GM21390 (cell line): Measurements from ENCODE around the gene PHF2.

Source experiments
- ATAC-seq: cut with Tn5 transposase; IDR thresholded peaks from one replicate; pipeline ENCODE4 v1.9.1; 2021; ENCODE audit not compliant: unreplicated experiment

Gene PHF2

GRCh38 chr9:93648836-93649235 is 72.5 kb downstream of the PHF2 start:
- no peak for ATAC-seq

GRCh38 chr9:93649610-93650261 is 73.4 kb downstream of the PHF2 start:
- no peak for ATAC-seq

DNA sequence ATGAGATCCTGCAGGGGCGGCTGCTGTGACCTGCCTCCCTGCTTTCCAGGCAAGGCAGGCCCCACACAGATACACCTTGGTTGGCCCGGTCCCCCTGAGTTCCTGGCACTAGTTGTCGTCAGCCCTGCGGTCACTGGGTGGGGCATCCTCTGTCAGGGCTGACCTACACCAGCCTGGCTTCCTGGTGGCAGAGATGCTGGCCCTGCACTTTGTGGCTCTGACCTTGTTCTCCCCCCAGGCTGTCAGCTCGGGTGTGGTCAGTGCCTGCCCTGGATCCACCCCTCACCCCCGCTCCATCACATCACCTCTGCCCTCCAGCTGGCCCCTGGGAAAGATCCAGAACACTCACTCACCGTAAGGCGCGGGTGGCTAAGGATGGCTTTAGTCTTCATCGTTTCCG is 74.1 kb downstream of the PHF2 start:
- no peak for ATAC-seq

DNA sequence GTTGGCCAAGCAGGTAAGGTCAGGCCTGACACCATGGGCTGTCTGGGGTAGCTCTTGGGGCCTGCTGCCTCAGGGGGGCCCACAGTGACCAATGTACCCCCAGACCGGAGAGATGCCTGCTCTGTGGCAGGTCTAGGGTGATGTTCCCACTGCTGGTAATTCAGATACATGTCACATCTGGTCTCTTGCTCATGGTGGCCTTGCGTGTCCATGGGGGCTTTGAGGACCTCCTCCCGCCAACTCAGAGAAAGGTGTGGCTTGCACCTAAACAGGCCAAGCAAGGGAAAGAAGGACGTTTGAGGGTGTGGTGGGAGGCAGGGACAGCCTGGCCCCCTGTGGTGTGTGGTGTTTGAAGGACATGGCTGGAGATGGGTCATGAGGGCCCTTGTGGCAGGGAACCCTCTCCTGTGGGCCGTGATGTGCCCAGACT is 75.2 kb downstream of the PHF2 start:
- ATAC-seq: no peak

DNA sequence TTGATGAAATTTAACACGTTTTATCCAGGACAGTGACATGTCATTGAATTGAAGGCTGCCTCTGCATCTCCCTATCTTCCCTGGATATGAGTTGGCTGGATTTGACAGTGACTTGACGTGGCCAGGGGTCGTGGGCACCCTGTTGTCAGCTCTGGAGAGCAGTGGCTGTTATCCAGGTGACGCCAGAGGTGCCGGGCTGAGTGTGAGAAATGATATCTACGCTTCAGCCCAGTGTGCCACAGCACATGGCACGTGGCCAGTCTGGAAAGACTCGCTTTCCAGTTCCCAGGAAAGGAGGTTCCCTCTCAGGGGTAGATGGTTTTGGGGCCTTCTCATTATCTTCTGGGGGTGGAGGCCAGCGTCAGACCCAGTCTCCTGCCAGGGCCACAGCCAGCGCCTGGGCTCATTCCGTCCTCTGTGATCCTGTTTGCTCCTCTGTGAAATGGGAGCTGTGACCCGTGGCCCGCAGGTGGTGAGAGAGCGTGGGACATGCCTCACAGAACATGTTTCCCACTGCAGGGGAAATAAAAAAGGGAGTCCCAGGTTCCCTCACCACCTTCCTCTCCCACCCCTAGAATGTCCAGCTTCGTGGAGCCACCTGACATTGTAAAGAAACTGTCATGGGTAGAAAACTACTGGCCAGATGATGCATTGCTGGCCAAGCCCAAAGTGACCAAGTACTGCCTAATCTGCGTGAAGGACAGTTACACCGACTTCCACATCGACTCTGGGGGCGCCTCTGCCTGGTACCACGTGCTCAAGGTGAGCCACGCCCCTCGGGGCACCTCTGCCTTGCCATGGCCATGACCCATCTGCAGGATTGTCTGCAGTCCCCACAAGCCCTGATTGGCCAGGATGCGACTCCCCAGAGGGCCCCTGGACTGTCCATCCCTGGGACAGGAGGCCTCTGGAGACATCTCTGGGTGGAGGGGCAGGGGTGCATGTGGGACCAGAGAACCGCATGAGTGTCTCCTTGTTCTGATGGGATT is 76.5 kb downstream of the PHF2 start:
- ATAC-seq: no peak

DNA sequence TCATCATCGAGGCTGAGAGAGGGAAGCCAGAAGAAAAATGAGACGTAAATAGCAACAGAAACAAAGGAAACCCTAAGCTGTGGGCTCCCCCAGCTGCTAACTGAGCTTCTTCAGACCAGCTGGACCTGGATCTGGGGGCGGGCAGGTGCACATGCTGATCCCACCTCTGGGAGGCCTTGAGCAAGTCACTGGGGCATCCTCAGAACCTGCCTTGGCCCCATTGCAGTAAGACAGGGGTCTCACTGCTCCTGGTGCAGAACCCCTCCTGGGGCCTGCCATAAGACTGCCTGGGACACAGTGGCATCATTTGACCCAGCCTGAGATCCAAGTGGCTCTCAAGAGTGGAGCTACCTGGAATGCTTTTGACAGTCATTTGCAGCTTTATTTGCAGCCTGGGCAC is 77.4 kb downstream of the PHF2 start:
- no peak for ATAC-seq

- no peak for ATAC-seq
Measured at GRCh38 chr9:93654351-93654961, 78.1 kb downstream of the PHF2 start.

DNA sequence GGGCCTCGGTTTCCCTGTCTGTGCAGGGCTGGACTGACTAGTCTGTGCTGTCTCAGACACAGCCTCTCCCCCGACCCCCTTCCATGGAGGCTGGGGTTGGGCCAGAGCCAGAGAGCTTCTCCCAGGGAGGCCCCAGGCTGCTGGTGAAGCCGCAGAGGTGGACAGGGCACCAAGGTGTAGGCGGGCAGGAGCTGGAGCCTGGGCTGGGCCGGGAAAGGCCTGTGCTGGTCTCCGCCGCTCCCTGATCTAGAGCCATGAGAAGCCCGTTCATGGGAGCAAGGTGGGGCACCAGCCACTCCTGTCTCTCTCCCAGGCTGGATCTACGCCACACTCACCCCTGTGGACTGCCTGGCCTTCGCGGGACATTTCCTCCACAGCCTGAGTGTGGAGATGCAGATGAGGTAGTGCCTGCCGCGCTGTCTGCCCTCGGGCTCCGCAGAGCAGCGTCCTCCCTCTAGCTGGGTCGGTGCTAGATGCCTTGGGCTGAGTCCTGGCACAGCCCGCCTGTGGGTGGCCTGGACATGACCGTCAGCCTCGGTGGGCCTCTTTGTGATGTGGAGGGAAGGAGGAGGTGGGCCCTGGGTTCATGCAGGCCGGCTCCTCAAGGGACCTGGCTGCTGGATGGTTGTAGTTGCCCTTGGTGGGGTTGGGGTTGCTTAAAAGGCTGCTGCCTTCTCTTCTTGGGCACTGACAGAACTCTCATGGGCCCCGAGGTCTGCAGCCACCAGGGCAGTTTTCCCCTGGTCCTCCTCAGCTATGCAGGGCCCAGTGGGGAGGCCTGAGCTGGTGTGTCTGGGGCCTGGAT is 79.4 kb downstream of the PHF2 start:
- no peak for ATAC-seq

DNA sequence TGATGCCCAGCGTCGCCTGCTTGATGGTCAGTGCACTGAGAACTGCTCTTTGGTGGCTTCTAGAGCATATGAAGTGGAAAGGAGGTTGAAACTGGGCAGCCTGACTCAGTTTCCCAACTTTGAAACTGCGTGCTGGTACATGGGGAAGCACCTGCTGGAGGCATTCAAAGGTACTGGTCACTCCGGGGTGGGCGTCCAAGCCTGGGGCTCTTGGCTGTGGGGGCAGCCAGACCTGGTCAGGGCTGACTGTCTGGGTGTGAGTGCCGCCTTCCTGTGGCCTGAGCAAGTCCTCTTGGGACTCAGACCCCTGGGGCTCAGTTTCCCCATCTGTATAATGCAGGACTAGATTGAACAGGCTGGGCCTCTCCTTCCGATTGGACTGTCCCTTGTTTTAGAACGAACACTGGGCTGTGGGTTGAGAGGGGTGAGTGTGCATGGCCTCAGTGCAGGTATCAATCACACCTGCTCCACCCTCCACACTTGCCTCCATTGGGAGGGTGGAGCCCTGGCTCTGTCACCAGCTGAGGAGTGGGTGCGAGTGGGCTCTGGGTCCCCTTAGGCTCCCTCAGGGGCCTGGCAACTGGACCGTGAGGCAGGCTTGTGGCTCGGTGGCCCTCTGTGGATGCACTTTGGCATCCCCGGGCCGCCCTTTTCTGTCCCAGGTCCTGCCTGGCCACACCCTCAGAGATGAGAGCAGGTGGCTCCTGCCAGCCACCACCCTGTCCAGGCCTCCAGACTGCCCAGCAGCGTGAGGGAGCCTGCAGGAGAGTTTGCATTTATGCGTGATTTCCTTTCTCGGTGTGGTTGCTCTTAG is 80.2 kb downstream of the PHF2 start:
- ATAC-seq: no peak

- no peak for ATAC-seq
Measured at GRCh38 chr9:93657331-93658111, 81.1 kb downstream of the PHF2 start.

DNA sequence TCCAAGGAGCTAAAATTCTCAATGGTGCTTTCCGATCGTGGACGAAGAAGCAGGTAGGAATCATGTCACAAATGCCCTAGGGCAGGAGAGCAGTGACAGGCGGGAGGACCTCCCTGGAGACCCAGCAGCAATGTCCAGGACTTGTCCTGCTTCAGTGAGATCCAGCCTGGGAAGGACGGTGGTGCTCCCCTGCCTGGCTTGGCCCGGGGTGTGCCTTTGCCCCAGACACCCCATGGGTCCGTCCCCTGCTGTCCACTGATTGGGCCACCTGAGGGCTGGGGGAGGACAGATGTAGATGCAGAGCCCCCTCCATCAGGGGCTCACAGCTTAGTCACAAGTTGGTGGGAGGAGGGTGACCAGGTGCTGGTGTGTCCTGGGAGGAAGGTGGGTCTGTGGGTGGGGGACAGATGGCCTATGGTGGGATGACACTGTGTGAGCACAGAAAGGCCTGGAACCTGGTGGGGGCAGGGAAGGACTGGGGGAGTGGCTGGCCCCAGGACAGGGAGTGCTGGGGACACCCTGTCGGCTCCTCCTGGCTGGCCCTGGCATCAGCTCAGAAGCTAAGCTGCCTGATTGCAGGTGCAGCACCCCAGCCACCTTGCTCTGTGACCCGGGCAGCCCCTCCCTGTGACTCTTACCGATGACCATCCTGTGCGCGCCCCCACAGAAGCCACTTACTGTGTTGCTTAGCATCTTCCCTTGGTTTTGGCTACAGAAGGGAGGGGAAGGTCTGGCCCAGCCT is 82.0 kb downstream of the PHF2 start:
- no peak for ATAC-seq

DNA sequence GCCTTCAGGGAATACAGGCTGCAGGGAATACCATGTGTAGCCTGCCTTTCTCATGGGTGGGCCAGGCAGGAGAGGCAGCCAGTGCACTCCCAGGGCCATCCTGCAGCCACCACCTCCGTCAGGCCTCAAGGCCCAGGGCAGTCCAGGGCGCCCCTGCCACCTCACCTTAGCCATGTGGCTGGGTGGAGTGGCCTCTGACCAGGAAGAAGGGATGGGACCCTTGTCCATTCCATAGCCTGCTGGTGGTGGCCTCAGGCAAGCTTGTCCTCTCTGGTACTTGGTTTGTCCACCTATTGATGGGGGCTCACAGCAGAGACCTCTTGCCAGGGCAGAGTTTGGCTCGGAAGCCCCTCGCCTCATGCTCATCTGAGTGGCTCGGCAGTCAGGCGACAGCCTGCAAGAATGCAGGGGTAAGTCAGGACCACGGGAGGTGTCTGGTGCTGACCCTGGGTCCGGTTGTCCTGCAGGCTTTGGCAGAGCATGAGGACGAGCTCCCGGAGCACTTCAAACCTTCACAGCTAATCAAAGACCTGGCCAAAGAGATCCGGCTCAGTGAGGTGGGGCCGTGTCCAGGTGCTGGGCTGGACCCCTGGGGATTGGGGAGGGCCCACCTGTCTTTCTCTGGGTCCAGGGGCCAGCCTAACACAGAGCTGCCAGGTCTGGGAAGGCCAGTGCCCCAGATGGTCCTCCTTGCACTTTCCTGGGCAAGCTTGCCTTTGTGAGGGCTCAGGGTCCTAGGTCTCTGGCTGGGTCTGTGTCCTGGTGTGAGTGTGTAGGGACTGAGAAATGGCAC is 82.9 kb downstream of the PHF2 start:
- ATAC-seq: no peak

- ATAC-seq: no peak
Measured at GRCh38 chr9:93659837-93660177, 83.4 kb downstream of the PHF2 start.

- no peak for ATAC-seq
Measured at GRCh38 chr9:93660352-93661046, 84.1 kb downstream of the PHF2 start.

DNA sequence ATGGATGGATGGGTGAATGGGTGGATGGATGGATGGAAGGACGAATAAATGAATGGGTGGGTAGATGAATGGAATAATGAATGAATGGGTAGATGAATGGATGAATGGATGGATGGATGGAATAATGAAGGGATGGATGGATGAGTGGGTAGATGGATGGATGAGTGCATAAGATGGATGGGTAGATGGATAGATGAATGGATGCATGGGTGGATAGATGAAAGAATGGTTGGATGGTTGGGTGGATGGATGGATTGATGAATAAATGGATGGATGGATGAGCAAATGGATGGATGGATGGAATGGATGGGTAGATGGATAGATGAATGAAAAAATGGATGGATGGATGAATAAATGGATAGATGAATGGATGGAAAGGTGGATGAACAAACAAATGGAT is 85.2 kb downstream of the PHF2 start:
- no peak for ATAC-seq

GRCh38 chr9:93662016-93662638 is 85.7 kb downstream of the PHF2 start:
- ATAC-seq: no peak
